OCI-LY1 (cell line): Measurements from ENCODE around the gene SPEM3.

ENCODE experiments used
- EZH2 ChIP-seq: fragments of 200-600 bp; sonication (generic), shearing (Covaris generic); IDR thresholded peaks from 2 replicates; pipeline ENCODE4 v1.8.0; 2017; ENCODE audit warnings: borderline replicate concordance, mixed run types, mild to moderate bottlenecking, antibody characterized with exemption, low read length, moderate library complexity, mixed read lengths
- TF ChIP-seq, protein P1 (sequence below): fragments of 200-600 bp; sonication (generic), shearing (Covaris generic); IDR thresholded peaks from 2 replicates; pipeline ENCODE4 v1.5.1; 2017; ENCODE audit warnings: mild to moderate bottlenecking, antibody characterized with exemption, low read length, moderate library complexity, mixed read lengths

DNA sequence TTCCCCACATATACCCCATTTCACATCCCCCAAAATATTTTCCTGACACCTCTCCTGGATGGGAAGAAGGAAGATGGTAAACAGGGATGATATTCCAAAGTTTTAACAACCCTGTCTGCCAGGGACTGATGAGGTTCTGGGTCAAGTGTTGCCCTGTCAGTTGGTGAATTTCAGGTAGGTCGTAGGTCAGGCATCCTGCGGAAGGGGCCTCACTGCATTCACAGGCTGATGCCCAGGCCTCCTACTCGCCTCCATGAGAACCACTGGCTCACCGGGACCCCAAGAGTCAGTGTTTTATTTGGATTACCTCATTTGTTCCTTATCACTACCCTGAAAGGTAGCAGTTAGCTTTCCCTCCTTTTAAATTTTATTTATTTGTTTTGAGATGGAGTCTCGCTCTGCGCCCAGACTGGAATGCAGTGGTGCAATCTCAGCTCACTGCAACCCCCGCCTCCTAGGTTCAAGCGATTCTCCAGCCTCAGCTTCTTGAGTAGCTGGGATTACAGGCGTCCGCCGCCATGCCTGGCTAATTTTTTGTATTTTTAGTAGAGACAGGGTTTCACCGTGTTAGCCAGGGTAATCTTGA lies 40.2 kb downstream of the SPEM3 start:
- TF ChIP-seq, protein P1, sequence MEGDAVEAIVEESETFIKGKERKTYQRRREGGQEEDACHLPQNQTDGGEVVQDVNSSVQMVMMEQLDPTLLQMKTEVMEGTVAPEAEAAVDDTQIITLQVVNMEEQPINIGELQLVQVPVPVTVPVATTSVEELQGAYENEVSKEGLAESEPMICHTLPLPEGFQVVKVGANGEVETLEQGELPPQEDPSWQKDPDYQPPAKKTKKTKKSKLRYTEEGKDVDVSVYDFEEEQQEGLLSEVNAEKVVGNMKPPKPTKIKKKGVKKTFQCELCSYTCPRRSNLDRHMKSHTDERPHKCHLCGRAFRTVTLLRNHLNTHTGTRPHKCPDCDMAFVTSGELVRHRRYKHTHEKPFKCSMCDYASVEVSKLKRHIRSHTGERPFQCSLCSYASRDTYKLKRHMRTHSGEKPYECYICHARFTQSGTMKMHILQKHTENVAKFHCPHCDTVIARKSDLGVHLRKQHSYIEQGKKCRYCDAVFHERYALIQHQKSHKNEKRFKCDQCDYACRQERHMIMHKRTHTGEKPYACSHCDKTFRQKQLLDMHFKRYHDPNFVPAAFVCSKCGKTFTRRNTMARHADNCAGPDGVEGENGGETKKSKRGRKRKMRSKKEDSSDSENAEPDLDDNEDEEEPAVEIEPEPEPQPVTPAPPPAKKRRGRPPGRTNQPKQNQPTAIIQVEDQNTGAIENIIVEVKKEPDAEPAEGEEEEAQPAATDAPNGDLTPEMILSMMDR: no peak
- TF ChIP-seq EZH2: no peak
